Body of pancreas (tissue), 4 donors: ENCODE measurements around the gene PGLYRP1. TPM values are rescaled to one million over a fixed set of nuclear protein-coding genes. Genes with fewer than 3 reads are reported as not detected.

ENCODE experiments used
- ATAC-seq: fragments of 150-250 bp; one replicate; pipeline ENCODE4 v1.9.1; 2016
- DNase-seq, 4 donors: peaks; one replicate each; pipeline ENCODE4 v3.0.0-alpha.2; 2019
- H3K27ac ChIP-seq, 4 donors: fragments of 200-600 bp; sonication (generic); 1 replicate in 3 of 4; 2 replicates in 1 of 4; pipeline versions ENCODE4 v1.5.1 to v1.6.1; 2016 to 2019; ENCODE audit warnings: mild to moderate bottlenecking in 1 of 4, mixed read lengths in 1 of 4, moderate library complexity in 1 of 4
- H3K27me3 ChIP-seq, 2 donors: fragments of 200-600 bp; sonication (generic); one replicate each; pipeline ENCODE4 v1.6.0; 2016; ENCODE audit warnings: mild to moderate bottlenecking in 1 of 2
- H3K36me3 ChIP-seq, 2 donors: fragments of 200-600 bp; sonication (generic); replicated peaks in 1 of 2; 2 replicates each; pipeline ENCODE4 v1.5.1; 2016; ENCODE audit warnings: low read depth in 2 of 2; ENCODE audit not compliant: insufficient read depth in 1 of 2
- H3K4me1 ChIP-seq: fragments of 200-600 bp; sonication (generic); one replicate; pipeline ENCODE4 v1.6.0; 2016
- H3K4me3 ChIP-seq, 2 donors: fragments of 200-600 bp; sonication (generic); 1 replicate in 1 of 2; 2 replicates in 1 of 2; pipeline ENCODE4 v1.5.1; 2016 to 2019
- H3K9me3 ChIP-seq, 3 donors: fragments of 200-600 bp; sonication (generic); 1 replicate in 2 of 3; 2 replicates in 1 of 3; pipeline ENCODE4 v1.5.1; 2016
- CTCF ChIP-seq, 7 experiments: fragments of 450-650 bp in 4 of 7; fragments of 200-600 bp in 3 of 7; sonication (generic) in 3 of 7; IDR thresholded peaks; one replicate each; pipeline ENCODE4 v1.5.1; 2016 to 2019; ENCODE audit warnings: antibody characterized with exemption in 7 of 7
- POLR2A ChIP-seq, 3 donors: fragments of 450-650 bp; IDR thresholded peaks; one replicate each; pipeline ENCODE4 v1.6.1; 2016; ENCODE audit warnings: antibody characterized with exemption in 3 of 3, mild to moderate bottlenecking in 2 of 3
- WGBS, 2 donors: methylation state at CpG; one replicate each; pipeline ENCODE4 v1.1.5; 2017; 5-methylcytosine and 5-hydroxymethylcytosine counted together
- intact Hi-C: fragments of 100-400 bp; cut with DNase I; formaldehyde crosslinking; loops from one replicate; pipeline ENCODE4 v1.15.1; 2023
- total RNA-seq, 2 donors: library from RNA; depleted of rRNA; stranded (reverse); fragments of >200 nt; gene quantifications; one replicate each; pipeline ENCODE4 v1.1.0, GENCODE V29; 2016

PGLYRP1 gene
- total RNA-seq, 2 donors from 2014 or later, result not detected

GRCh38 chr19:45990113-45990728, 32.6 kb downstream of the PGLYRP1 start:
- TF ChIP-seq CTCF (IDR thresholded peaks at IDR 0.05), result no peak
- no peak for TF ChIP-seq POLR2A (IDR thresholded peaks at IDR 0.05)
- WGBS, 2 donors, result 66 to 74% methylated on average over 12 of the region's 12 CpGs
- Histone ChIP-seq H3K4me3 (no peak overlapping the region), H3K9me3 (no peaks in the 10 kb centered on the region), H3K27me3 (no peaks in the 10 kb centered on the region), H3K27ac (no peak overlapping the region), H3K4me1 (peaks cover 6% of the 10 kb centered on the region), H3K36me3 (no peaks in the 10 kb centered on the region)
- DNase-seq (no peak), ATAC-seq (no peak)
- intact Hi-C loops, result no loop called here

- Histone ChIP-seq H3K9me3 (no peaks in the 10 kb centered on the region), H3K27me3 (no peaks in the 10 kb centered on the region), H3K4me1 (no peaks in the 10 kb centered on the region), H3K36me3 (no peaks in the 10 kb centered on the region), H3K27ac (no peak overlapping the region), H3K4me3 (no peak overlapping the region)
- WGBS, 2 donors, result 72 to 80% methylated on average over 7 of the region's 7 CpGs
- no peak for TF ChIP-seq POLR2A (IDR thresholded peaks at IDR 0.05)
- no peak for TF ChIP-seq CTCF (IDR thresholded peaks at IDR 0.05)
- DNase-seq (no peak), ATAC-seq (no peak)
- intact Hi-C loops, result no loop called here
Observed at GRCh38 chr19:45985321-45985720, 37.5 kb downstream of the PGLYRP1 start.

GRCh38 chr19:45981350-45981749, 41.5 kb downstream of the PGLYRP1 start:
- Histone ChIP-seq H3K36me3 (no peaks in the 10 kb centered on the region), H3K27me3 (no peaks in the 10 kb centered on the region), H3K4me3 (no peak overlapping the region), H3K9me3 (no peaks in the 10 kb centered on the region), H3K4me1 (no peaks in the 10 kb centered on the region), H3K27ac (no peak overlapping the region)
- DNase-seq (no peak), ATAC-seq (no peak)
- intact Hi-C loops, result no loop called here
- 45 to 47% methylated on average over 2 of the region's 2 CpGs for WGBS, 2 donors
- no peak for TF ChIP-seq POLR2A (IDR thresholded peaks at IDR 0.05)
- TF ChIP-seq CTCF (IDR thresholded peaks at IDR 0.05), result no peak

GRCh38 chr19:45978156-45978555, 44.7 kb downstream of the PGLYRP1 start:
- H3K36me3 ChIP-seq, result no peaks in the 10 kb centered on the region
- WGBS, 2 donors, result 60 to 66% methylated on average over 6 to 7 of the region's 7 CpGs
- no peaks in the 10 kb centered on the region for H3K9me3 ChIP-seq
- no peak overlapping the region for H3K4me3 ChIP-seq
- TF ChIP-seq CTCF (IDR thresholded peaks at IDR 0.05) (no peak), POLR2A (IDR thresholded peaks at IDR 0.05) (no peak)
- H3K27me3 ChIP-seq, result no peaks in the 10 kb centered on the region
- DNase-seq (no peak), ATAC-seq (no peak)
- intact Hi-C loops, result no loop called here
- peaks cover 7% of the 10 kb centered on the region for H3K4me1 ChIP-seq
- no peak overlapping the region for H3K27ac ChIP-seq

- peaks cover 7% of the 10 kb centered on the region for H3K4me1 ChIP-seq
- 38 to 50% methylated on average over 4 to 14 of the region's 14 CpGs for WGBS, 2 donors
- H3K27me3 ChIP-seq, result no peaks in the 10 kb centered on the region
- H3K27ac ChIP-seq, result no peak overlapping the region
- no peaks in the 10 kb centered on the region for H3K9me3 ChIP-seq
- no peak for DNase-seq
- intact Hi-C loops, result no loop called here
- no peak for ATAC-seq
- H3K36me3 ChIP-seq, result no peaks in the 10 kb centered on the region
- H3K4me3 ChIP-seq, result no peak overlapping the region
- TF ChIP-seq POLR2A (IDR thresholded peaks at IDR 0.05), result no peak
- TF ChIP-seq CTCF (IDR thresholded peaks at IDR 0.05), result no peak
Observed at GRCh38 chr19:45976178-45976577, 46.7 kb downstream of the PGLYRP1 start.
